HepG2 (cell line): ENCODE results near the gene DYSF. TPM values are rescaled to one million over a fixed set of nuclear protein-coding genes. Genes with fewer than 3 reads are reported as not detected.

Source experiments
- GTF3A ChIP-seq: sonication (generic); formaldehyde crosslinking; conservative IDR thresholded peaks from 2 replicates; pipeline ENCODE4 v1.4.0; 2020; ENCODE audit warnings: mild to moderate bottlenecking, missing genetic modification reagents
- HDAC6 ChIP-seq: fragments of 200-600 bp; sonication (generic); IDR thresholded peaks from 2 replicates; pipeline ENCODE4 v1.7.0; 2017; ENCODE audit warnings: mild to moderate bottlenecking, antibody characterized with exemption, low read length, low read depth
- HOXA3 ChIP-seq: sonication (generic); formaldehyde crosslinking; IDR thresholded peaks from 2 replicates; pipeline ENCODE4 v1.5.0; 2020; ENCODE audit warnings: missing genetic modification reagents
- MNT ChIP-seq: fragments of 450-650 bp; IDR thresholded peaks from 2 replicates; pipeline ENCODE4 v1.6.1; 2016
- ZNF552 ChIP-seq: sonication (generic); formaldehyde crosslinking; IDR thresholded peaks from 2 replicates; pipeline ENCODE4 v1.9.0; 2022; ENCODE audit warnings: missing genetic modification reagents, mild to moderate bottlenecking, borderline replicate concordance
- ZNF672 ChIP-seq: sonication (generic); formaldehyde crosslinking; IDR thresholded peaks from 2 replicates; pipeline ENCODE4 v1.8.1; 2022; ENCODE audit warnings: missing genetic modification reagents
- ZSCAN22 ChIP-seq: sonication (generic); formaldehyde crosslinking; IDR thresholded peaks from 2 replicates; pipeline ENCODE4 v1.4.0; 2020; ENCODE audit warnings: mild to moderate bottlenecking, missing genetic modification reagents
- polyA plus RNA-seq, 8 experiments: library from polyadenylated mRNA; depleted of rRNA in 3 of 8; stranded (reverse) in 7 of 8; unstranded in 1 of 8; fragments of >200 nt; fragmentation: Illumina TruSeq in 4 of 8; extraction: Trizol in 4 of 8; gene quantifications; 2 replicates each; pipeline versions ENCODE4 v1.2.1 to v1.2.3, GENCODE V29; 2011 to 2016; ENCODE audit warnings: low read depth in 4 of 8, missing spikeins in 1 of 8, mixed read lengths in 1 of 8; ENCODE audit not compliant: insufficient read depth in 1 of 8
- total RNA-seq, 5 experiments: library from RNA; depleted of rRNA; stranded (reverse); fragments of >200 nt; fragmentation: Illumina TruSeq; extraction: Trizol; gene quantifications; 2 replicates each; pipeline ENCODE4 v1.2.3, GENCODE V29; 2016; ENCODE audit warnings: low read depth in 1 of 5
- TF ChIP-seq, protein P1 (sequence below): sonication (generic); formaldehyde crosslinking; IDR thresholded peaks from 2 replicates; pipeline ENCODE4 v1.4.0; 2020; ENCODE audit warnings: missing genetic modification reagents
- TF ChIP-seq, protein P2 (sequence below): sonication (generic); formaldehyde crosslinking; IDR thresholded peaks from 2 replicates; pipeline ENCODE4 v1.5.0; 2020; ENCODE audit warnings: missing genetic modification reagents

DYSF gene
- total and polyA plus RNA-seq, 2 of the 13 experiments (the other 11 are each of a cell fraction or from before 2014, with no cell fraction given) = 0.15 to 2.4 TPM

GRCh38 chr2:71505770-71506140 is 52.4 kb downstream of the DYSF start (continued):
- no peak for TF ChIP-seq MNT
- TF ChIP-seq ZNF672 (CRISPR knock-in tag) = no peak
- TF ChIP-seq, protein P1, sequence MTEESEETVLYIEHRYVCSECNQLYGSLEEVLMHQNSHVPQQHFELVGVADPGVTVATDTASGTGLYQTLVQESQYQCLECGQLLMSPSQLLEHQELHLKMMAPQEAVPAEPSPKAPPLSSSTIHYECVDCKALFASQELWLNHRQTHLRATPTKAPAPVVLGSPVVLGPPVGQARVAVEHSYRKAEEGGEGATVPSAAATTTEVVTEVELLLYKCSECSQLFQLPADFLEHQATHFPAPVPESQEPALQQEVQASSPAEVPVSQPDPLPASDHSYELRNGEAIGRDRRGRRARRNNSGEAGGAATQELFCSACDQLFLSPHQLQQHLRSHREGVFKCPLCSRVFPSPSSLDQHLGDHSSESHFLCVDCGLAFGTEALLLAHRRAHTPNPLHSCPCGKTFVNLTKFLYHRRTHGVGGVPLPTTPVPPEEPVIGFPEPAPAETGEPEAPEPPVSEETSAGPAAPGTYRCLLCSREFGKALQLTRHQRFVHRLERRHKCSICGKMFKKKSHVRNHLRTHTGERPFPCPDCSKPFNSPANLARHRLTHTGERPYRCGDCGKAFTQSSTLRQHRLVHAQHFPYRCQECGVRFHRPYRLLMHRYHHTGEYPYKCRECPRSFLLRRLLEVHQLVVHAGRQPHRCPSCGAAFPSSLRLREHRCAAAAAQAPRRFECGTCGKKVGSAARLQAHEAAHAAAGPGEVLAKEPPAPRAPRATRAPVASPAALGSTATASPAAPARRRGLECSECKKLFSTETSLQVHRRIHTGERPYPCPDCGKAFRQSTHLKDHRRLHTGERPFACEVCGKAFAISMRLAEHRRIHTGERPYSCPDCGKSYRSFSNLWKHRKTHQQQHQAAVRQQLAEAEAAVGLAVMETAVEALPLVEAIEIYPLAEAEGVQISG (CRISPR knock-in tag) = no peak
- TF ChIP-seq, protein P2, sequence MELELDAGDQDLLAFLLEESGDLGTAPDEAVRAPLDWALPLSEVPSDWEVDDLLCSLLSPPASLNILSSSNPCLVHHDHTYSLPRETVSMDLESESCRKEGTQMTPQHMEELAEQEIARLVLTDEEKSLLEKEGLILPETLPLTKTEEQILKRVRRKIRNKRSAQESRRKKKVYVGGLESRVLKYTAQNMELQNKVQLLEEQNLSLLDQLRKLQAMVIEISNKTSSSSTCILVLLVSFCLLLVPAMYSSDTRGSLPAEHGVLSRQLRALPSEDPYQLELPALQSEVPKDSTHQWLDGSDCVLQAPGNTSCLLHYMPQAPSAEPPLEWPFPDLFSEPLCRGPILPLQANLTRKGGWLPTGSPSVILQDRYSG = no peak
- no peak for TF ChIP-seq HOXA3 (CRISPR knock-in tag)
- no peak for TF ChIP-seq ZNF552
- TF ChIP-seq ZSCAN22 (CRISPR knock-in tag) = no peak
- no peak for TF ChIP-seq HDAC6
- no peak for TF ChIP-seq GTF3A (CRISPR knock-in tag)
